SK-N-SH (cell line): ENCODE measurements around the gene TBC1D17.

Experiments
- ELF1 ChIP-seq: IDR thresholded peaks from 2 replicates; pipeline ENCODE4 v1.4.0; 2012
- EP300 ChIP-seq, 2 experiments: IDR thresholded peaks; 2 replicates each; pipeline versions ENCODE4 v1.4.0 to v1.6.1; 2012; ENCODE audit warnings: borderline replicate concordance in 1 of 2, low read depth in 1 of 2, low read length in 1 of 2
- EZH2phosphoT487 ChIP-seq: fragments of 200-600 bp; sonication (generic); IDR thresholded peaks from 2 replicates; pipeline ENCODE4 v1.6.1; 2017; ENCODE audit warnings: low read depth, mixed run types, mild to moderate bottlenecking, antibody characterized with exemption, moderate library complexity, borderline replicate concordance
- FOSL2 ChIP-seq: IDR thresholded peaks from 2 replicates; pipeline ENCODE4 v1.4.0; 2012; ENCODE audit warnings: low read depth, mild to moderate bottlenecking, moderate library complexity, borderline replicate concordance
- GATA2 ChIP-seq: sonication (generic); formaldehyde crosslinking; IDR thresholded peaks from 2 replicates; pipeline ENCODE4 v1.5.0; 2020; ENCODE audit warnings: mild to moderate bottlenecking, missing genetic modification reagents
- NFIC ChIP-seq: IDR thresholded peaks from 2 replicates; pipeline ENCODE4 v1.4.0; 2012; ENCODE audit warnings: borderline replicate concordance
- POLR2AphosphoS5 ChIP-seq: IDR thresholded peaks from 2 replicates; pipeline ENCODE4 v1.6.1; 2012; ENCODE audit warnings: low read depth, low read length
- RXRA ChIP-seq: IDR thresholded peaks from 2 replicates; pipeline ENCODE4 v1.4.0; 2012; ENCODE audit warnings: low read depth, mild to moderate bottlenecking, borderline replicate concordance
- TF ChIP-seq, protein P1 (sequence below): fragments of 200-600 bp; sonication (generic); IDR thresholded peaks from 2 replicates; pipeline ENCODE4 v1.6.1; 2017; ENCODE audit warnings: antibody characterized with exemption, mild to moderate bottlenecking, moderate library complexity

DNA sequence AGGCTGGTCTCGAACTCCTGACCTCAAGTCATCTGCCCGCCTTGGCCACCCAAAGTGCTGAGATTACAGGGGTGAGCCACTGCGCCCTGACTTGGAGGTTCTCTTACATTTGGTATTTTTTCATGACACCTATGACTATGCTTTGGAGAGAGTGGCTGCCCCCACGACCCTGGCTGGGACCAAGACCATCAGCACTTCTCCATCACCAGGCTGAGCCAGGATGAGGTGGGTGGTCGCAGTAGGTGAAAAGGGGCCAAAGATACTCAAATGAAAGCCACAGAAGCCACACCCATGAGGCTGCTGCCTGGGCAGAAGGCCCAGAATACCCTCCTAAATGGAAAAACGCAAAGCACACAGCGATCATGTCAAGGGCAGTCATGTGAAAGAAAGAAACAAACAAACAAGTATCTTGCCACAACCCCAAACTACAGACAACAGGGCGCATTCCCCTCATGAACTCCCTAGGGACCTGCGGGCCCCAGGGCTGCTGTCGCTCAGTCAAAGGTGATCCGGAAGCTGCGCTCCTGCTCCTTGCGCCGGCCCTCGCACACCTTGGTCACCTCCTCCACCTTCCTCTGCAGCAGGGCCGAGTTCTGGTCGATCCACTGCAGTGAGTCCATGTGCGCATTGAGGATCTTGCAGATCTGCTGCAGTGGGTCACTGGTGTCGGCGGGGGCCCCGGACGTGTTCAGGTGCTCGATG, 30.4 kb downstream of the TBC1D17 start:
- TF ChIP-seq, protein P1, sequence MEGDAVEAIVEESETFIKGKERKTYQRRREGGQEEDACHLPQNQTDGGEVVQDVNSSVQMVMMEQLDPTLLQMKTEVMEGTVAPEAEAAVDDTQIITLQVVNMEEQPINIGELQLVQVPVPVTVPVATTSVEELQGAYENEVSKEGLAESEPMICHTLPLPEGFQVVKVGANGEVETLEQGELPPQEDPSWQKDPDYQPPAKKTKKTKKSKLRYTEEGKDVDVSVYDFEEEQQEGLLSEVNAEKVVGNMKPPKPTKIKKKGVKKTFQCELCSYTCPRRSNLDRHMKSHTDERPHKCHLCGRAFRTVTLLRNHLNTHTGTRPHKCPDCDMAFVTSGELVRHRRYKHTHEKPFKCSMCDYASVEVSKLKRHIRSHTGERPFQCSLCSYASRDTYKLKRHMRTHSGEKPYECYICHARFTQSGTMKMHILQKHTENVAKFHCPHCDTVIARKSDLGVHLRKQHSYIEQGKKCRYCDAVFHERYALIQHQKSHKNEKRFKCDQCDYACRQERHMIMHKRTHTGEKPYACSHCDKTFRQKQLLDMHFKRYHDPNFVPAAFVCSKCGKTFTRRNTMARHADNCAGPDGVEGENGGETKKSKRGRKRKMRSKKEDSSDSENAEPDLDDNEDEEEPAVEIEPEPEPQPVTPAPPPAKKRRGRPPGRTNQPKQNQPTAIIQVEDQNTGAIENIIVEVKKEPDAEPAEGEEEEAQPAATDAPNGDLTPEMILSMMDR, result no peak
- TF ChIP-seq RXRA (no peak), NFIC (no peak), ELF1 (no peak), POLR2AphosphoS5 (no peak), EZH2phosphoT487 (no peak), EP300 (IDR thresholded peaks at IDR 0.05; ENCODE audit: borderline replicate concordance in 1 of 2, low read depth in 1 of 2, low read length in 1 of 2) (no peak), FOSL2 (no peak), GATA2 (CRISPR knock-in tag) (no peak)
